GM12872 (cell line): ENCODE measurements around the gene ERC1.

ENCODE experiments used
- CTCF ChIP-seq: IDR thresholded peaks from 3 replicates; pipeline ENCODE4 v1.5.1; 2011; ENCODE audit warnings: low read depth, mild to moderate bottlenecking, low read length, moderate library complexity; ENCODE audit not compliant: insufficient read depth

ERC1 gene

GRCh38 chr12:1281683-1282366, 290.8 kb downstream of the ERC1 start:
- TF ChIP-seq CTCF, result no peak

GRCh38 chr12:1282670-1283315, 291.8 kb downstream of the ERC1 start:
- no peak for TF ChIP-seq CTCF

GRCh38 chr12:1283316-1283715, 292.3 kb downstream of the ERC1 start:
- TF ChIP-seq CTCF, result no peak

GRCh38 chr12:1284611-1285010, 293.6 kb downstream of the ERC1 start:
- no peak for TF ChIP-seq CTCF

GRCh38 chr12:1287446-1287975, 296.5 kb downstream of the ERC1 start:
- TF ChIP-seq CTCF, result no peak

GRCh38 chr12:1288333-1288732, 297.3 kb downstream of the ERC1 start:
- TF ChIP-seq CTCF, result no peak

- no peak for TF ChIP-seq CTCF
Observed at GRCh38 chr12:1289371-1290155, 298.5 kb downstream of the ERC1 start.
